Fibroblast of pulmonary artery (primary cell): ENCODE results near the gene ANO6.
"Not testable (repeated sequence)": the region's sequence is repeated elsewhere in the genome, so short reads cannot be mapped to it uniquely, and the experiment has no call there.

Experiments
- DNase-seq: peaks from one replicate; pipeline ENCODE4 v3.0.0-alpha.2; 2010; ENCODE audit warnings: low read depth
- H3K4me3 ChIP-seq: replicated peaks from 2 replicates; pipeline ENCODE4 v1.5.1; 2011; ENCODE audit warnings: low read depth, mild to moderate bottlenecking, control low read depth, low read length, moderate library complexity
- CTCF ChIP-seq: IDR thresholded peaks from 2 replicates; pipeline ENCODE4 v1.5.1; 2011; ENCODE audit warnings: mild to moderate bottlenecking, control low read depth, low read length, inconsistent platforms; ENCODE audit errors: missing control alignments

The ANO6 gene

GRCh38 chr12:45363903-45364302 is 148.0 kb downstream of the ANO6 start:
- no peak overlapping the region for H3K4me3 ChIP-seq
- DNase-seq = no peak
- TF ChIP-seq CTCF = no peak

- peak; percentile 61 for DNase-seq
- no peak for TF ChIP-seq CTCF
- no peak overlapping the region for H3K4me3 ChIP-seq
Observed at GRCh38 chr12:45368841-45369489, 153.1 kb downstream of the ANO6 start.

GRCh38 chr12:45377815-45378214 is 161.9 kb downstream of the ANO6 start:
- H3K4me3 ChIP-seq = no peak overlapping the region
- TF ChIP-seq CTCF = no peak
- DNase-seq = no peak

- DNase-seq = peak; percentile 69
- TF ChIP-seq CTCF = no peak
- no peak overlapping the region for H3K4me3 ChIP-seq
Observed at GRCh38 chr12:45379261-45379660, 163.4 kb downstream of the ANO6 start.

- DNase-seq = no peak
- TF ChIP-seq CTCF = no peak
- no peak overlapping the region for H3K4me3 ChIP-seq
Observed at GRCh38 chr12:45381351-45381750, 165.5 kb downstream of the ANO6 start.

GRCh38 chr12:45388545-45388944 is 172.7 kb downstream of the ANO6 start:
- peak; percentile 88 for TF ChIP-seq CTCF
- DNase-seq = peak; percentile 75
- no peak overlapping the region for H3K4me3 ChIP-seq

GRCh38 chr12:45389426-45389825 is 173.5 kb downstream of the ANO6 start:
- no peak for TF ChIP-seq CTCF
- H3K4me3 ChIP-seq = no peak overlapping the region
- DNase-seq = no peak

GRCh38 chr12:45397499-45397898 is 181.6 kb downstream of the ANO6 start:
- DNase-seq, H3K4me3 ChIP-seq: not testable (repeated sequence)
